GM12875 (cell line): ENCODE data around the gene SPART.

Source experiments
- H3K4me3 ChIP-seq: one replicate; pipeline ENCODE4 v1.5.1; 2011; ENCODE audit warnings: low read depth, low read length, control low read depth
- TF ChIP-seq, protein P1 (sequence below): IDR thresholded peaks from 2 replicates; pipeline ENCODE4 v1.5.1; 2011; ENCODE audit warnings: low read depth, mild to moderate bottlenecking, control low read depth, inconsistent platforms, low read length, moderate library complexity, borderline replicate concordance; ENCODE audit not compliant: insufficient read depth

SPART gene

DNA sequence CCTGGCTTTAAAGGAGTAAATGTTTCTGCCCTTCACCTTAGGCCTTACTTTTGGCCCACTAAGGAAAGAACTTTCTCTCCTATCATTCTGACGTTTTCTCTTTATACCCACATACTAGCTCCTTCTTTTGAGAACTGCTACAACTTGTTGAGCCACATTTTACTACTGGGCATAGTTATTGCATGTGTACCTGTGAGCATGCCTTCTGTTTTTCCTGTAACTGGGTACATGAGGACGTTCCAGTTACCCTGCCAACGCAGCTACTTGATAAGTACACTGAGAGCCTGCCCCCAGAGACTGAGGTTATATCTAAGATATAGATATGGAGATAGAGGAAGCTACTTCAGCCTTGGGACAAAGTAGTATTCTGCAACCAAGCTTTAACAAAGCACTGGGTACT lies 52.1 kb downstream of the SPART start:
- H3K4me3 ChIP-seq, result no peak overlapping the region
- TF ChIP-seq, protein P1, sequence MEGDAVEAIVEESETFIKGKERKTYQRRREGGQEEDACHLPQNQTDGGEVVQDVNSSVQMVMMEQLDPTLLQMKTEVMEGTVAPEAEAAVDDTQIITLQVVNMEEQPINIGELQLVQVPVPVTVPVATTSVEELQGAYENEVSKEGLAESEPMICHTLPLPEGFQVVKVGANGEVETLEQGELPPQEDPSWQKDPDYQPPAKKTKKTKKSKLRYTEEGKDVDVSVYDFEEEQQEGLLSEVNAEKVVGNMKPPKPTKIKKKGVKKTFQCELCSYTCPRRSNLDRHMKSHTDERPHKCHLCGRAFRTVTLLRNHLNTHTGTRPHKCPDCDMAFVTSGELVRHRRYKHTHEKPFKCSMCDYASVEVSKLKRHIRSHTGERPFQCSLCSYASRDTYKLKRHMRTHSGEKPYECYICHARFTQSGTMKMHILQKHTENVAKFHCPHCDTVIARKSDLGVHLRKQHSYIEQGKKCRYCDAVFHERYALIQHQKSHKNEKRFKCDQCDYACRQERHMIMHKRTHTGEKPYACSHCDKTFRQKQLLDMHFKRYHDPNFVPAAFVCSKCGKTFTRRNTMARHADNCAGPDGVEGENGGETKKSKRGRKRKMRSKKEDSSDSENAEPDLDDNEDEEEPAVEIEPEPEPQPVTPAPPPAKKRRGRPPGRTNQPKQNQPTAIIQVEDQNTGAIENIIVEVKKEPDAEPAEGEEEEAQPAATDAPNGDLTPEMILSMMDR, result no peak

DNA sequence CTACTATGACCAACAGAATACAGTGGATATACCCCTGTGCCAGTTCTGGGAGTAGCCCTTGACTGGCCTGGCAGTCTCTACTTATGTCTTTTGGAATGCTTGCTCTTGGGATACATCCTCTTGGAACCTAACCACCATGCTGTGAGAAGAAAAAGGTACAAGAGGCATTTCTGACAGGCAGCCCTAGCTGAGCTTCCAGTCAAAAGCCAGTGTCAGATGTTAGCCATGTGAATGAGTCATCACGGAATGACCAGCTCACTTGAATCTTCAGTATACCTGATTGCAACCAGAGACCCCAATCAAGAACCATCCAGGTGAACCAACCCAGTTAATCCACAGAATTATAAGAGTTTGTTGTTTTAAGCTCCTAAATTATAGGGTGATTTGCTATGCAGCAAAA lies 52.7 kb downstream of the SPART start:
- TF ChIP-seq, protein P1, result no peak
- no peak overlapping the region for H3K4me3 ChIP-seq

DNA sequence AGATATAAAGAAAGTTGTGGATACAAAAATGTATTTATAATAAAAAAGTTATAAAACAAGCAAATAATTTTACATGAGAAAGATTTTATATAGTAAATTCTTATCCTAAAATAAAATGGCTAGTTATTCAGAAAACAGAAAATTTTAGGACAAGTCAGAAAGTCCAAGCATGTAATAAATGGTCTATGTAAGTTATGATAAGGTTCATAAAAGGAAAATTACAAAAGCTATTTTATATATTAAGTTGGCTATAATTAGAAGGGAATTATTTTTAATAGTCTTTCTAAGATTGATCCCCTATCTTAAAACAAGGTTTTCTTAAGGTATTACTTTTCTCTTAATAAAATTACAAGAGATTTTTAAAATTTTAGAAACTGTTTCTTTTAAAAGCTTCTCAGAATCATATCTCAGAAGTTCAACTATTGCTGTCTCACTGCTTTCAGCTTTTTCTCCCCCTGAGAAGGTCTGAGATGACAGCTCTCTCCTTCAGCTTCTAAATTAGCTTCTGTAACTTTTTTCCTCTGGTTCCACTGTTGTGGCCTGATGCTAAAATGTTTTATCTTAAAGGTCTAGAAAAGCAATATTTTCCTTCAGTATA lies 57.3 kb downstream of the SPART start:
- no peak overlapping the region for H3K4me3 ChIP-seq
- TF ChIP-seq, protein P1, result no peak

DNA sequence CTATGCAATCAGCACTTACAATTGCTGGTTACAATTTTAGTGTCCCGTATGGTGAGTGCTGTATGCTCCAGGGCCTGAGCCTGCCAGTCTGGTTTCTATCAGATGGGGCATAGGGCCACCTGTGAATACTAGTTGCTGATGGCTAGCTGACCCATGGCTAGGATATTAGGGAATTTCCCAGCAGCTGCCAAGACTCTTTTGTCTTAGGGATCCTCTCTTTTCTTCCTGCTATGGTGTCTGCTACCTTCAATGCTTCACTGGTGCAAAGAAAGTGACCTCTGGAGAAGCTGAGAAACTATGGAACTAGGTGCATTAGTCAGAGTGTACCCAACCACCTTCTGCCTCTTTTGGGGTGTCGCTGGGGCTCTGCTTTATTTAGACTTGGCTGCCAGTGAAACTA lies 60.2 kb downstream of the SPART start:
- TF ChIP-seq, protein P1, result no peak
- H3K4me3 ChIP-seq, result no peak overlapping the region

DNA sequence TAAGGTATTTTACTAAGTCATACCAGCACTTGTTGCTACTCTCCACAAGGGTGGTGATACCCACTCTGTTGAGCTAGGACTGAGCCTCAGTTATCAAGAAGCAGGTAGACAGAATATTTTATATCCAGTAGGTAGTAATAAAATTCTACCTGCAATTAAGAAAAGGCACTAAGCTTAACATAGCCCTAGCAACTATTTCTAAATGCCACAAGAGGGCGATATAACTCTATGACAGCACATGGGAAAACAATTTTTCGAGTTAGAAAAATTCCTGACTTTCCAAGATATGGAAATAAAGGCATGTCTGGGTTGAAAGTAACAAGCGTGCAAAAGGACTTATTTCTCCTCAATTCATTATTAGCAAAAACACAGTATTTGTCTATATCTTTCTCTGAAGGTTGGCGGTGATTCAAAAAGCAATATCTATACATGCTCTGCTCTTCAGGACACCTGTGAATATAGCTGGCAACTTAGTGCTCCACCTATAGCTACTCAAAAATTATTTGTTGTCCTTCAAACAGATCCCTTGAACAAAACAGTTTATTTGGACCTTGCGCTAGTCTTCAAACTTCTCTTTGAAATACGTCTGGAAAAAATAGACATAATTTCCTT lies 63.3 kb downstream of the SPART start:
- TF ChIP-seq, protein P1, result peak; percentile 43; the same call in 1 of the 2 replicates

DNA sequence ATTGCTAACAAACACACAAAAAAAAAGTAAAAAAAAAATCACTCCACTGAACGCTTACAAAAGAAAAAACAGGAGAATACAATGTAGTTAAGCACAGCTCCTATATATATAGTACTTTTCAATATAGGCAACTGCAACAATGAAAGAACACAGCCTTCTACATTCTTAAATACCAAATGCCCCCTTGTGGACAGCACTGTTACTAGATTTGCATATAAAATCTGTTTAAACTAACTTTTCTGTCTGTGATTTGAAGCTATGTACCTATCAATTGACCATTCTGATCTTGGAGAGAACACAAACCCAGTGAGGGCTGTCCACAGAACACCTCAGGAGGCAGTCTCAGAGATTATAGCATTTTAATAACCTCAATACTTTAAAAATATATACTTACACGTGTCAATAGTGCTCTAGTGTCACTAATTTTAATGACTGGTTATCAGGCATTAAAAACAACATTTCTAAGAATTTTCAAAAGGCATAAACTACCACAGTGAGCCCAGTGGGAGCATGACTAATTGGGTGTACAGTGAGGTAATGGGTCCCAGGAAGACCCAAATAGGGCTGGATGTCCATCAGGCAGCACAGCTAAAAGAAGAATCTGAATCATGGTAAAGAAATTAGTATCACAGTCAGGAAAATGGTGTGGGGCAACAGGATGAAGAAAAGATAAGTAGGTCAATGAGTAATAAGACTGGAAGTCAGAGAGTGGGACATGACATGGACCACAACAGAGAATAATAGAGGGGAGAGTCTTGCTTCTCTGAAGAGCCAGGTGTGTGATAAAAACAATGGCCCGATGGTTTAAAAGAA lies 70.8 kb downstream of the SPART start:
- no peak overlapping the region for H3K4me3 ChIP-seq
- TF ChIP-seq, protein P1, result 0 out of 2 replicates have a peak, but pooled peaks have one; percentile 19

More for the DNA sequence above, 63.3 kb downstream of the SPART start:
- no peak overlapping the region for H3K4me3 ChIP-seq
